GDM1 (cell line): Measurements from ENCODE around the gene SCAP.

Experiments used
- DNase-seq: peaks from one replicate; lab custom pipeline; 2025; lab: John Stamatoyannopoulos, UW

SCAP gene

GRCh38 chr3:47413751-47414150 is 62.0 kb downstream of the SCAP start:
- no peak for DNase-seq

- no peak for DNase-seq
Measured at GRCh38 chr3:47412842-47413520, 62.8 kb downstream of the SCAP start.

DNA sequence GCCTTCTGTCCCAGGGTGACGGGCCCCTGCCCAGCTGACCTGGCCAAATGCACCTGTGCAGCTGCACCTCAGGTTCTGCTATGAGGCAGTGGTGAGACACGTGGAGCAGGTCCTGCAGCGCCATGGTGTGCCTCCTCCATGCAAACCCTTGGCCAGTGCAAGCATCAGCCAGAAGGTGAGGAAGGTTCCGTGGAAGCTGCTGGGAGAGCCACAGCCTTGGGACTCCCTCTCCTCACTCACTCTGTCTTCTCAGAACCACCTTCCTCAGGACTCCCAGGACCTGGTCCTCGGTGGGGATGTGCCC is 63.3 kb downstream of the SCAP start:
- DNase-seq: no peak

- DNase-seq: no peak
Measured at GRCh38 chr3:47411696-47412452, 63.9 kb downstream of the SCAP start.

DNA sequence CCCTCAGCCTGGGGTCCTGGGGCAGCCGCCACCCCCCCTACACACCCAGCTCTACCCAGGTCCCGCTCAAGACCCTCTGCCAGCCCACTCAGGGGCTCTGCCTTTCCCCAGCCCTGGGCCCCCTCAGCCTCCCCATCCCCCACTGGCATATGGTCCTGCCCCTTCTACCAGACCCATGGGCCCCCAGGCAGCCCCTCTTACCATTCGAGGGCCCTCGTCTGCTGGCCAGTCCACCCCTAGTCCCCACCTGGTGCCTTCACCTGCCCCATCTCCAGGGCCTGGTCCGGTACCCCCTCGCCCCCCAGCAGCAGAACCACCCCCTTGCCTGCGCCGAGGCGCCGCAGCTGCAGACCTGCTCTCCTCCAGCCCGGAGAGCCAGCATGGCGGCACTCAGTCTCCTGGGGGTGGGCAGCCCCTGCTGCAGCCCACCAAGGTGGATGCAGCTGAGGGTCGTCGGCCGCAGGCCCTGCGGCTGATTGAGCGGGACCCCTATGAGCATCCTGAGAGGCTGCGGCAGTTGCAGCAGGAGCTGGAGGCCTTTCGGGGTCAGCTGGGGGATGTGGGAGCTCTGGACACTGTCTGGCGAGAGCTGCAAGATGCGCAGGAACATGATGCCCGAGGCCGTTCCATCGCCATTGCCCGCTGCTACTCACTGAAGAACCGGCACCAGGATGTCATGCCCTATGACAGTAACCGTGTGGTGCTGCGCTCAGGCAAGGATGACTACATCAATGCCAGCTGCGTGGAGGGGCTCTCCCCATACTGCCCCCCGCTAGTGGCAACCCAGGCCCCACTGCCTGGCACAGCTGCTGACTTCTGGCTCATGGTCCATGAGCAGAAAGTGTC is 64.7 kb downstream of the SCAP start:
- no peak for DNase-seq

DNA sequence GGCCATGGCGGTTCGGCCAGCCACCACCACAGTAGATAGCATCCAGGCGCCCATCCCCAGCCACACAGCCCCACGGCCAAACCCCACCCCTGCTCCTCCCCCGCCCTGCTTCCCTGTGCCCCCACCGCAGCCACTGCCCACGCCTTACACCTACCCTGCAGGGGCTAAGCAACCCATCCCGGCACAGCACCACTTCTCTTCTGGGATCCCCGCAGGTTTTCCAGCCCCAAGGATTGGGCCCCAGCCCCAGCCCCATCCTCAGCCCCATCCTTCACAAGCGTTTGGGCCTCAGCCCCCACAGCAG is 65.4 kb downstream of the SCAP start:
- no peak for DNase-seq

GRCh38 chr3:47409688-47410416 is 65.9 kb downstream of the SCAP start:
- no peak for DNase-seq

DNA sequence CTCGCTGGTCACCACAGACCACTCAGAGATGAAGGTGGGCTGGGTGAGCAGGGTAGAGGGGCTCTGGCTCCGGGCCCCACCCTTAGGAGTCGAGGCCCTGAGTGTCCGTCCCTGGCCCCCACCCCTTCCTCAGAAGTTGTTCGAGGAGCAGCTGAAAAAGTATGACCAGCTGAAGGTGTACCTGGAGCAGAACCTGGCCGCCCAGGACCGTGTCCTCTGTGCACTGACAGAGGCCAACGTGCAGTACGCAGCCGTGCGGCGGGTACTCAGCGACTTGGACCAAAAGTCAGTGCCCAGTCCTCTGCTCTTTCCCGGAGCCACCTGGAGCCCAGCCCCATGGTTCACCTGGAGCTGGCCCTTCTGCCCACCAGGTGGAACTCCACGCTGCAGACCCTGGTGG is 66.5 kb downstream of the SCAP start:
- no peak for DNase-seq

- DNase-seq: no peak
Measured at GRCh38 chr3:47408839-47409229, 66.9 kb downstream of the SCAP start.

- no peak for DNase-seq
Measured at GRCh38 chr3:47407896-47408838, 67.6 kb downstream of the SCAP start.

DNA sequence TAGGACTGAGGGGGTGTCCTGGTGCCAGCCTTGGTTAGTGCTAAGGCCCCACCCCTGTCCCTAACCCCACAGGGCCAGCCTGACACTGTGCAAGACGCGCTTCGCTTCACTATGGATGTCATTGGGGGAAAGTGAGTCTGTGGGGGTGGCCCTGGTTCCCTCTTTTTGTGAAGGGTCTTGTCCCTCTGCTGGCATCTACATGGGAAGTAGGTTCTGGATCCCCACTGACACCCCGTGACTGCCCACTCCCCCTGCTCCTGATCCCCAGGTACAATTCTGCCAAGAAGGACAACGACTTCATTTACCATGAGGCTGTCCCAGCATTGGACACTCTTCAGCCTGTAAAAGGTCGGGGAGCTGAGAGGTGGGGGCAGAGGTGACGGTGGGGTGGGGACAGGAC is 68.5 kb downstream of the SCAP start:
- no peak for DNase-seq

- DNase-seq: no peak
Measured at GRCh38 chr3:47406762-47407149, 69.0 kb downstream of the SCAP start.

- no peak for DNase-seq
Measured at GRCh38 chr3:47405820-47406761, 69.7 kb downstream of the SCAP start.

DNA sequence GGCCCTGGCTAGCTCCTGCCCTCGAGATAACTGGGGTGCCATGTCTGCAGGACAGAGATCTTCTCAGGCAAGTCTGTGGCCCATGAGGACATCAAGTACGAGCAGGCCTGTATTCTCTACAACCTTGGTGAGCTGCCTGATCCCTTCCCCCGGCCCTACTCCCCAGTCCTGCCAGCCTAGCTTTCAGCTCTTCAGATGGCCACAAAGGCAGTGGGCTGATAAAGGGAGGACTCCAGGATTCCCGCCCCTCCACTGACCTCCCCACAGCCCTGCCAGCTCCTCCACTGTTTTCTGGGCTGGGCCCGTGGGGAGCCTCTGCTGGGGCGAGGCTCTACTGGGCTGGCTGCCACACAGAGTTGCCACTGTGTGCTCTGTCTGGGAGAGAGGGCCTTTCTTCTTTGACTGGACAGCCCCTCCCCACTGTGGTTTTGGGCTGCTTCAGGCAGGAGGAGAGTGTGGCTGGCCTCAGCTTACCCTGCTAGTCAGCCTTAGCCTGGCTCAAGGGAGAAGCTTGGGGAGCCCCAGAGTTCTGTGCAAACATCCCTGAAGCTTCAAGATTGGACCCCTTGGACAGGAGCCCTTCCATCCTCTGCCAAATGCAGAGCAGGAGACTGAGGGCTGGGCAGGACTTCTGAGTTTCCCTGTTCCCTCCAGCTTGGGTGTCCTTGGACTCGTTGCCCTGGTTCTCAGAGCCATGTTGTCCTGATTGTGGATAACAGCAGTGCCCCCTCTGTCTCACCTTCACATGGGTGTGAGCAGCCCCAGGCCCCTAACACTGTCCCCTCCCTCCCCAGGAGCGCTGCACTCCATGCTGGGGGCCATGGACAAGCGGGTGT is 70.6 kb downstream of the SCAP start:
- DNase-seq: no peak

- DNase-seq: no peak
Measured at GRCh38 chr3:47404431-47404876, 71.3 kb downstream of the SCAP start.

GRCh38 chr3:47399531-47400270 is 76.0 kb downstream of the SCAP start:
- DNase-seq: no peak

GRCh38 chr3:47399016-47399415 is 76.7 kb downstream of the SCAP start:
- no peak for DNase-seq

DNA sequence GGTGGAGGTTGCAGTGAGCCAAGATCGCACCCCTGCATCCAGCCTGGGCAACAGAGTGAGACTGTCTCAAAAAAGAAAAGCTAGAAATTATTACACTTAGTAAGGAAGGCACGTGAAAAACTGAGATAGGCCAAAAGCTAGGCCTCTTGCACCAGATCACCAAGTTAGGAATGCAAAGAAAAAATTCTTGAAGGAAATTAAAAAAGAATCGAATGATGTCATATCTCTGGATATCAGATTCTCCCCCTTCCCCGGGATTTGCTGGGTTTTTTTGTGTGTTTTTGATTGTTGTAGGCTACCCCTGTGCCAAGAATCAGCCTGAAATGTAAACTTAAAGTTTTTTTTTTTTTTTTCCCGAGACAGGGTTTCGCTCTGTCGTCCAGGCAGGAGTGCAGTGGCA is 77.5 kb downstream of the SCAP start:
- DNase-seq: no peak

GRCh38 chr3:47394881-47395280 is 80.9 kb downstream of the SCAP start:
- no peak for DNase-seq
